ENCODE data around the gene VANGL2. TPM values are rescaled to one million over a fixed set of nuclear protein-coding genes. Genes with fewer than 3 reads are reported as not detected.

The VANGL2 gene
- polyA plus RNA-seq, 5 donors = 32.6 to 45.3 (median 37.2) TPM

DNA sequence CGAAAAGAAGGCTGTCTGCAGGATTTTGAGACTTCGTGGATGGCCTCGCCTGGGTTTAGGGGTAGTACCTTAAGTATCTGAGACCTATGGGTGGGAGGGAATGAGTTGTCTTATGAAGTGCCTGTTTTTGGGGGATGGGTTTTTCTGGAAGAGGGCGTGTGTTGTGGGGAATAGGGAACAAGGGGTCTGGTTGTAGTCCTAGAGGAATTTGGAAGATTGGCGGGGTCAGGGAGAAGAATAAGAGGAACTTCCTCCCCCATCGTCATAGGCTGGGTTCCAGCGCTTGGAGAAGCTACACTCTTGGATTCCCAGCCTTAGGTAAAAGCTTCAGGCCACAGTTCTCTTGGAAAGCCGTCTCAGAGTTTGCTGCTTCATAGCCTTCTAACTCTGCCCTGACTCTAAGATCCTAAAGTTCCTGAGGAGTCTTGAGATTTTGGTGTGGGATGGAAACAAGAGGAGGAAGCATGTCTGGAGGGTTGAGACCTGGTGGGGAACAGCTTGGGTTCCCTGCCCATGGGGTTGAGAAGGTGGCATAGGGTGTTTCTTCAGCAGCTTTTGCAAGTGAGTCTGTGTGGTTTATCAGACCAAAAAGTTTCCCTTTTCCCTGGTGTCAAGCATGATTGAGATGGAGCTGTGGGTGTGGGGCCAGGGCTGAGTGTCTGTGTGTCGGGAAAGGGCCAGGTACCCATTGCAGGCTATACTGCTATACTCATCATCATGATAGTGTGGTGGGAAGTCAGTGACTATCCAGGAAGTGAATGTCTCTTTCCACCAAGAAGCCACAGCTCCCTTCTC lies 1.8 kb downstream of the VANGL2 start:
- DNase-seq = no peak

DNA sequence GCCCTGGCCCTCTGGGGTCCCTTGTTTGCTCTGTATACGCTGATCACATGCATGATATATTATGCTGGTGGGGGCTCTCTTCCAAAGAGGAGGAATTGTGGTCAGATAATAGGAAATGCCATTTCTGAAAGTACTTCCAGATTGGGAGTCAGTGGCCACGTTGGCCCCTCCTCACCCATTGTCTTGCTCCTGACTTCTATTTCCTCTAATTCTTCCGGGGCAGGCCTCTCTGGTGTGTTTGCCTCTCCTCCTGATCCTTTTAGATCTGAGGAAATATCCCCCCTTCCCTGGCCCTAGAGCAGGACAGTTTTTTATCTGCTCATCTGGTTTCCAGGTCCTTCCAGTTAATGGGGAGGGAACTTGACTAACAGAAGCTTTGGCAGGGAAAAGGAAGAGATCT lies 2.9 kb downstream of the VANGL2 start:
- no peak for DNase-seq

DNA sequence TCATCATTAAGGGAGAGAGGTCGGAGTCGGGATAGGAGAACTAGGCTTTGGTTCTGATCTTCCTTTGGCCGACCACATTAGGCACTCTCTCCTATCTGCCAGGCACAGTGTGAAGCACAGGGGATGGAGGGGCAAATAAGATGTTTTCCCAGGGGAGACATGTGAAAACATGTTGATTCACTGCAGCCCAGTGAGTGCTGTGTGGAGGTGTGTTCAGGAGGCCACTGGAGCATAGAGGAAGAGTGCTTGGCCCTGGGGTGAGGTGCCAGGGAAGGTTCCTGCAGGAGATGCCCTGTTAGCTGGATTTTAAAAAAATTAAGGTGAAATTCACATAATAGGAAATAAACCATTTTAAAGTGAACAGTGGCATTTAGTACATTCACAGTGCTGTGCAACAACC lies 3.7 kb downstream of the VANGL2 start:
- no peak for DNase-seq

DNA sequence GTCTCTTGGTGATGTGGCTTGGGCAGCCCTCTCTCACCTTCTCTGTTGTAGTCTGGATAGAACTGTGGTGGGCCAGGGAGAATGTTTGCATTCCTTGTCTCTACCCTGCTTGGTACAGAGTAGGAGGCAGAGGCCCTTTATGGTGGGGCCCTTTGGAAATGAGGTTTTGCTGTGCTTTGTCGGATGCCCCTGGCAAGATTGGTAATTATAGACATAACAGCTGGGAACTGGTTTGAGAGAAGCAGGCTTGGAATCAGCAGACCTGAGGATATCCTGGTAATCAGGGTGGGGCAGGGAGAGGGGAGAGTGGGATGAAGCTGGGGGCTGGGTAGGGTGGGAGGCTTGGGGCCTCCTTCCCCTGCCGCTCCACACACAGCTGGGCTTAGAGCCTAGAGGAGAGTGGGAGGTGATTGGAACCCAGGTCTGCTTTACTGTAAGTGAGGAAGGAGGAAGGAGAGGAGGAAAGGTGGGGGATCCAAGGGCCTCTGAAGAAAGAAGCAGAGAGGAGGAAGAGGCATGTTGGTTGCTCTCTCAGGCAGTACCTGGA lies 5.0 kb downstream of the VANGL2 start:
- no peak for DNase-seq

DNA sequence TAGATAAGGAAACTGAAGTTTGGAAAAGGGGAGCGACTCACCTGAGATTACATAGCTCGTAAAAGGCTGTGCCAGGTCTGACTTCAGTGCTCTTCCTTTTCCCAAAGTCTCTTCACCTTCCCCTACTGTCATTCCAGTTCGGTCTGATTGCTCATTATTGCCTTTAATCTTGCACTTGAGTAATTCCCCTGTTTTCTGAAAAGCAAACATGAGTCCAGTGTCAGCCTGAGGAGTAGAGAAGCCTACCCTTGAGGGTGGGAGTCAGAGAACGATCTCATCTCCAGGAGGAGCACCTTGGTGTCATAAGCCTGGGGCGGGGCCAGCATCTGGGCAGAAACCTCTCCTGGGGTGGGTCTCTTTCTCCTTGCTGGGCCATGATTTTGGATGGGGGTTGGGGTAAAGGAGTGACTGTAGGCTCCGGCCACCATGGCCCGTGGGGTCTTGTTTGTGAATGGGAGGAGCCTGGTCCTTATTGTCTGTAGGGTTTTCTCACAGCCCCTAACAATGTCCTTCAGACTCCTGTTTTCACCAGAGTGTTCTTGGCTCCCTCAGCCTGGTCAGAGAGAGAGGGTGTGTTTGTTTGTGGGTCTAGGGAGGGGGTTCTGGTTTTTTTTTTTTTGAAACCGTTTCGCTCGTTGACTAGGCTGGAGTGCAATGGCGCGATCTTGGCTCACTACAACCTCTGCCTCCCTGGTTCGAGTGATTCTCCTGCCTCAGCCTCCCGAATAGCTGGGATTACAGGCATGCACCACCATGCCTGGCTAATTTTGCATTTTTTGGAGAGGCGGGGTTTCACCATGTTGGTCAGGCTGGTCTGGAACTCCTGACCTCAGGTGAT lies 6.0 kb downstream of the VANGL2 start:
- no peak for DNase-seq

DNA sequence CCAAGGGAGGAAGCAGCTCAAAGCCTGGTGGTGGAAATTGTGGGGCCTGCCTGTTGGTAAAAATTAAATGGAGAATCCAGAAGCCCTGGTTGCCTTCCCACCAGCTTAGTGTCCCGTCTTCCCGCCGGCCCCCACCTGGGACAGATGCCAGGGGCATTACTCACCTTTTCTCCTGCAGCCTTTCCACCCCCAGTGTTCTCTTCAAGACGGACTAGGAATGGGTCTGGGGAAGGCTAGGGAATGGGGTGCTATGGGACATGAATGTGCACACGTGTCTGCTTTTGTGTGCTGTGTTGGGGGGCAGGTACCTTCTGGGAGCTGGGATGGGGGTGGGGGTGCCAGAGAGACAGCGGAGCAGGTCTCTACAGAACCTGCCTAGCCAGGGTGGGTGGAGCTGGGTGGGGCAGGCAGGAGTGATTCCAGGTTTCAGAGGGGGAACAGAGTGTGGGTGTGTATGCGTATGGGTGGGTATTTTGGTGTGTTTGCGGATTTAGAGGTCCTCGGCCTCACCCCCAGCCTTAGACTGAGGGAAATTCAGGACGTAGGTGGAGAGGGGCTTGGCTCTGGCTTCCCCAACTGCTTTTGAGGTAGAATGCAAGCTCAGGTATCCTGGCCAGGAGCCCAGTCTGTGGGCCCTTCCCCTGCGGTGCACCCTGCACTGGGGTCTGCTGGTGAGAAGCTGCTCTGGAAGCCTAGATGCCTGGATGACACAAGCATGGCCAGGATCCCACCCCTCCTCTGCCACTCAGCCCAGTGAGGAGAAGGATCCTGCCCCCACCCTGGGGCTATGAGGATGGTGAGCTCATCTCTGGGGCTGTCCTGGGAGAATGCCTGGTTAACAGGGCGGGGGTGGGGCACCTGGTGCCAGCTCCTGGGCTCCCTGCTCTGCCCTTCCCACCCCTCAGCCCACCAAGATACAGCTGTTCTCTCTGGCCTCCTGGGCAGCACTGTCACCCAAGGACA lies 7.8 kb downstream of the VANGL2 start:
- DNase-seq = no peak

DNA sequence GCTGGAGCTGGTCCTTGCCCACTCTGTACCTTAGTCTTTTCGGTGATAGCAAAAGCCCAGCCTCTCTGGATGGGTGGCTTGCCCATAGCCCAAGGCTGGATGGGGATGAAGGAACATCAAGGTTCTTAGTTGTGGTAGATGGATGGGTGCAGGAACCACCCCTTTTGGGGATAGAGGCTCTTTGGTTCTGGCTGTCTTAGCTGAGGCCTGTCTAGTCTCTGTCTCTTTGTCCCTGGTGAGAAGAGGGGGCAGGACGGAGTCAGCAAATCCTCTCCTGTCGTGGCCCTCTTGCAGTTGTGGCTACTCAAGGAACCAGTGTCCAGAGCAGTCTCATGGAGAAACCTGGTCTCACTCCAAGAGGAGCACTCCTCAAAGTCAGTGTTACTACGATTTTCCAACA lies 8.5 kb downstream of the VANGL2 start:
- DNase-seq = no peak

DNA sequence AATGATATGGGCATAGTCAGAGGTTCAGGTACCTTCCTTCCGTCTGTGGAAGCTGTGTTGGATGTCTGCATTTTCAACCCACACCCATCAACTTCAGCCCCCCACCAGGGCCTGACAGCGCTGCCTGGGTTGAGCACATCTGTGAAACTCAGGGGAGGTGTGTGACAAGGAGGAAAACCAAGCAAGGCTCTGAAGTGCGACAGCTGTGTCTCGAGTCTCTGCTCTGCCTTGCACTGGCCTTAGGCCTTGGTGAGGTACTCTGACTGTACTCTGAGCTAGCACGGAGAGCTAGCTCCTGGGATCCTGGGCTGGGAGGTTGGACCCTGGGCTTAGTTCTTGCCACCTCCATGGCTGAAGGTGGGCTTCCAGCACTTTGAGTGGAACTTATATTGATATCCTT lies 9.1 kb downstream of the VANGL2 start:
- no peak for DNase-seq

DNA sequence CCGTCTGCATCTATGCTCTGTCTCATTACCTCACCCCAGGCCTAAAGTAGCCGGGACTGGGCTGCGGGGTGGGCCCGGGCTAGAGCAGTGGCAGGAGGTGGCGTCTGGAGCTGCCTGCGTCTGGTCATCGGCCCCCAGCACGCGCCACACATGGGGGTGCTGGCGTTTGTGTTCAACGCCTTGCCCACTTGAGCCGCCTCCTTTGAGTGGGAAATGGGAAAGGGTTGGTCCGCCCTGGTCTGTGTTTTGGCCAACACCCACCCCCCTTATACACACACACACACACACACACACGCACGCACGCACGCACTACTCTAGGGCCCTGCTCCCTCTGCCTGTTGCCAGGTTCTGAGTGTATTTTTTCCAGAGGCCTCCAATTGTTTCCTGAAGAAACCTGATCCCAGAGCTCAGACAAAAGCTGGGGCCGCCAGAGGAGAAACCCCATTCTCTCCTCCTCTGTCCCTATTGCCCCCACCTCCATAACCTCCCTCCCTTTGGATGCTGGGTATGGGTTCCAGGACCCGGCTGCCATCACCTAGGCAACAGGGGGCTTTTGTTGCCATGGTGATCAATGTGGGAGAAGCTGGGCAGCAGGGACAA lies 10.1 kb downstream of the VANGL2 start:
- DNase-seq = peak in 1 of 2 donors; percentile 50

DNA sequence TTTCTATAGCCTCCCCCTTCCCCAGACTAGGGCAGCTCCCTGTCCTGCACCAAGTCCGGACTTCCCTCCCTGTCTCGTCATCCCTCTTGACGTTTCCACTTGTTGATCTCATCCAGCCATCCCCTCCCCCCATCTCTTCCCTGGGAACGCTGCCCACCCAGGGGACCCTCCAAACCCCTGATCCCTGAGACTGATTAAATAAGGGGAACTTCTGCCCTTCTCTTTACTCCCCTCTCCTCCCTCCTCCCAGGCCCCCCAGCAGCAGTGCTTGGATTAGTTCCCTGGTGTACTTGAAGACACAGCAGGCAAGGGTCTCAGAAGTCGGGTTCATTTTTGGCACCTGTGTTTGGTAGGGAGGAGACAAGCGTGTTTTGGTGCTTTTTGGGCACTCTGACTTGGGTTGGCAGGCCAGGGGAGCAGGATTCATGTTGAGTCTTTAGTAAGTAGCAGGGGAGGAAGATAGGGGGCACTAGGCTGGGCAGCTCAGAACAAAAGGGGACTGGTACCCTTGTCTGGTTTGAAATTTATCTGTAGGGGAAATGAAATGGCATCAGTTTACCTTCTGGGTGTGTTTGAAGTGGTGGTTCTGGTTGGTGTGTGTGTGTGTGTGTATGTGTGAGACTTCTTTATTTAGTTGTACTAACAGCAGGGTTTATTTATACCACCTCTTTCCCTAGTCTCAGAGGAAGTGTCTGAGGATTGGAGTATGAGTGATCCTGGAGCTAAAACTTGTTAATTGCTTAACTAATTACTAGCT lies 11.1 kb downstream of the VANGL2 start:
- DNase-seq = no peak

DNA sequence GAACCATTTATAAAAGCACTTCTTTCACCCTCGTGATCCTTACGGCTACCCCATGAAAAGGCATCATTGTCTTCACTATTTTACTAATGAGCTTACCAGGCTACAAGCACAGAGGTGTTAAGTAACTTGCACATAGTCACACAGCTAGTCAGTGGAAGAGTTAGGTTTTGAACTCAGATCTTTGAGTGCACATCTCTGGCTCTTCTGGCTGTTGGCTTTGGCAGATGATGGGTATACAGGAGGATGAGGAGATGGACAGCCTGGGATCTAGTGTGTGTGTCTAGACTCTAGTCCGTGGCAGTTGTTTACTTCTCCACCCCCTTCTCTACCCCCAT lies 11.6 kb downstream of the VANGL2 start:
- DNase-seq = no peak

DNA sequence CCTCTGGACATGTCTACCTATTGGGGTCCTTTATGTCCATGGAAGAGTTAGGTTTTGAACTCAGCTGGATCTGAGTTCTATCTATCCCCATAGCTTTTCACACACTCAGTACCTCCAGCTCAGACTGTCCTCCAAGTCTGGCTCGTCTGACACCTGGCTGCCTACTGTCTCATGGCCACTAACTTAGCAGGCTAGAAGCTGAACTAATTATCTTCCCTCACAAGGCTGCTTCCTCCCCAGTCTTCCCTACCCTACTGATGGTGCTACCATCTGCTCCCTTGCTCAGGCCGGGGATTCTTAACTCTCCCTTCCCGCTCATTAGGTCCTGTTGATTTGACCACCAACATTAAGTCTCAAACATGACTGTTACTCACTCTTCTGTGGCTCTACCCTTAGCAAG lies 13.4 kb downstream of the VANGL2 start:
- no peak for DNase-seq

DNA sequence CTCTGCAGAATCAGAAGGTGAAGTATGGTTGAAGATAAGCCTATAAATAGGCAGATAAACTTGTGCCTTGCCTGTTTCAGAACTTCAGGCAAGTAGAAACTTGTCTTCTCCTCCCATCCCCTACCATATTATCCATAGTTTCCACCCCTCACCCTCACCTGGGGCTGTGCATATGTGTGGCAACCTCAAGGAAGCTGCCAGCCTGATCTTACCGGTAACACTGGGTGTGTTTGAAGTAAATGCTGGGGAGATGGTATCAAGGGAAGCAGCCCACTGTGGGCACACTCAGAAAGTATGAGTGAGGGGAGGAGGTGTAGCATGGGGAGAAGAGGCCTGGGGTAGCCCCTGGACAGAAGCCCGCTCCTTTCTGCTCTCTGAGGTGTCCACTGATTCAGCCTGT lies 14.5 kb downstream of the VANGL2 start:
- no peak for DNase-seq

DNA sequence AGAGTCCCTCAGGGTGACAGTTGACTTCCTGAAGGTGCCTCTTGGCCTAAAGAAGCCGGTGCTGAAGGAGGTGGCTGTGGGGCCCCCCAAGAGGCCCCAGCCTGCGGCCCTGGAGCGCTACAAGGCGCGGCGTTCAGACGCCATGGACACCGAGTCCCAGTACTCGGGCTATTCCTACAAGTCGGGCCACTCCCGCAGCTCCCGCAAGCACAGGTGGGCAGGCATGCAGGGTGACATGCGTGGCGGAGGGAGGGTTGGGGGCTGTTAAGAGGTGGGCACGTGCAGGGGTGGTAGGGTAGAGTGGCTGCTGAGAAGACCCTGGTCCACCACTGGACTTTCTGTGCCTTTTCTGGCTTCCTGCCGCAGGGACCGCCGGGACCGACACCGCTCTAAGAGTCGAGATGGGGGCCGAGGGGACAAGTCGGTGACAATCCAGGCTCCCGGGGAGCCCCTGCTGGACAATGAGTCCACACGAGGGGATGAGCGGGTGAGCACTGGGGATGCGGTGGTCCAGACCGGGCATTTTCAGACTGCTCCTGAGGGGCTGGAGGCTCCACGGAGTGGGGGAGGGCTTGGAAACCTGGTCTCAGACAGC lies 15.4 kb downstream of the VANGL2 start:
- DNase-seq = no peak

DNA sequence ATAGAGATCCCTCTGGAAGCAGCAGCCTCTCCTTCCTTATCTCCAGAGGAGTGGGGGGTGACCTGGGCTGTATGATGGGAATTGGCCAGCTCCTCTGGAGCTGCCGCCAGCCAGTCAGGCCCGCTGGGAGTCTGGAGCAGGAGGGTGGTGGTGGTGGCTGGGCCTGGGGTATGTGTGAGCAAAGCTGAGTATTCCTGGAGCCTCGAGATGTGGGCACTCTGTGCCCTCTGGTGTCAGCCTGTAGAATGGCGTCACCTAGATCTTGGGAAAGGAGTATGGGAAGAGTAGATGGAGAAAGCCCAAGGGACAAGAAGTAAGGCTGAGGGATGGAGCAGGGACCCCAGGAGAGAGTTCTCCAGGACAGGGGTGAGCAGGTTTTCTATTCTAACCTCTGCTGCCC lies 16.0 kb downstream of the VANGL2 start:
- no peak for DNase-seq

DNA sequence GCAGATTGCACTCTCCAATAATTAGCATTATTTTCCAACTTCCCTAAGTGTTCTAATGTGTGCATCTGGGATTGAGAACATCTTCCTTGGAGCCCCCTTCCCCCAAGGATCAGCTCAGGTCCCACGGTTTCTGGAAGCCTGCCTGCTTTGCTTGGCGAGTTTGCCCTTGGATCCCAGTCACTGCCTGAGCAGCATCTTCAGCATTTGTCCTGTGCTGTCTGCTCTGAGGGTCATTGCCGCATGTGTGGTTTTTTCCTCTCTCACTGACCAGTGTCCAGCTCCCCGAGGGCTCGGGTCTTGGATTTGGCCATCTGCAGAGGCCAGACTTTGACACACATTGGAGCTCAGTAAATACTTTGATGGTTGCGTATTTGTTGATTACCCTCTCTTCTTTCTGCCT lies 18.1 kb downstream of the VANGL2 start:
- DNase-seq = no peak

DNA sequence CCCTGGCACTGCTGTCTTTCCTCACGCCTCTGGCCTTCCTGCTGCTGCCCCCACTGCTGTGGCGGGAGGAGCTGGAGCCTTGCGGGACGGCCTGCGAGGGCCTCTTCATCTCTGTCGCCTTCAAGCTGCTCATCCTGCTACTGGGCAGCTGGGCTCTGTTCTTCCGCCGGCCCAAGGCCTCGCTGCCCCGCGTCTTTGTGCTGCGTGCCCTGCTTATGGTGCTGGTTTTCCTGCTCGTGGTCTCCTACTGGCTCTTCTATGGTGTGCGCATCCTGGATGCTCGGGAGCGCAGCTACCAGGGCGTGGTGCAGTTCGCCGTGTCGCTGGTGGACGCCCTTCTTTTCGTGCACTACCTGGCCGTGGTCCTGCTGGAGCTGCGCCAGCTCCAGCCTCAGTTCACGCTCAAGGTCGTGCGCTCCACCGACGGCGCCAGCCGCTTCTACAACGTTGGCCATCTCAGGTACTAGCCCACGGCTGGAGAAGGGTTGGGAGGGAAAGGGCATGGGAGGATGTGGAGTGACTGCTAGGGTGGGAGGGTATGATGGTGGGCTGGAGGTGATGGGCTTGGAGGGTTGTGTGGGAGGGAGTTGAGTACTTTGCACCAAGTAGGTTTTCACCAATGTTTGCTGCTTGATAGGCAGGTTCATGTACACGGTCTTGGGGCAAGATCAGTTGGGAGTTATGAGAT lies 18.9 kb downstream of the VANGL2 start:
- no peak for DNase-seq

DNA sequence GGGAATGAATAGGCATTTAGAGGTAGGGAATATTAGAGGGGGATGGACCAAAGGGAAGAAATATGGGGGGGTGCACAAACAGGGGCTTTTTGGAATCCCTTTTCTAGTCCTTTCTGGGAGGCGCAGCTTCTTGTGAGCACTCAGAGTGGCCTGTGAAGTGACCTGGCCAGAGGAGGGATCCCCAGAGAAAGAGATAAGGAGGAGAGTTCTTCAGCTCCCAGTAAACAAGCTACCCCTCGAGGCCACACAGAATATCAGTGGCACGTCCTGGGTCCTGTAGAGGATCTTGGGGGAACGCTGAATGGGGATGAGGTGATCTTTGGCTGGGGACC lies 19.4 kb downstream of the VANGL2 start:
- no peak for DNase-seq

DNA sequence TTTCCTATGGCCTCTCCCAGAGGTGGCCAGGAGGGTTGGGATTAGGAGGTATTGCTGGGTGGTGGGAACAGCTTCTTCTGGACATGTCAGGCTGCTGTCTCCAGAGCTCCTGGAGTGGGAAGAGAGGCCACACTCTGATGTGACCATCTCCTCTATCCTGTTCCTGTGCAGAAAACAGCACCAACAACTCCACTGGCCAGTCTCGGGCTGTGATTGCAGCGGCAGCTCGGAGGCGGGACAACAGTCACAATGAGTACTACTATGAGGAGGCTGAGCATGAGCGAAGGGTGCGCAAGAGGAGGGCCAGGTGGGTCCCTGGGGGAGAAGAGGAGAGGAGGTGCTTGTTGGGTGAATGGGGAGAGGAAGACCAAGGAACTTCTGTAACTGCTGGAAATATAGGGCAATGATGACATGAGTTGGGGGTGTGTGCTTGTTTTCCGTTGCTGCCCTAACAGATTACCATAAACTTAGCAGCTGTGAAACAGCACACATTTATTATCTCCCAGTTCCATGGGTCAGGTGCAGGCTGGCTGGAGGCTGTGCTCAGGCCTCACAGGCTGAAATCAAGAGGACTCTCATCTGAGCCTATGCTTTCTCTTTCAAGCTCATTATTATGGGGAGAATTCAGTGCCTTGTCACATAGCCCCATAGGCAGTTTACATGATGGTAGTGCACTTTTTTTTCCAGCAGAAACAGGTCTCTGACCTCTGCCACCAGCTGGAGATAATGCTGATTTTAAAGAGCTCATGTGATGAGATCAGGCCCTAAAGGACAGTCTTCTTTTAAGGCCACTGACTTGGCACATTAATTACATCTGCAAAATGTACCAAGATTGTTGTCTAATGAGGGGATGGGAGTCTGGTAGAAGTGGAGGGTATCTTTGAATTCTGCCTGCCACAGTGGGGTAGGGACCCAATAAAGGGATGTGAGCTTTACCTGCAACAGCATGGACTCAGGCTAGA lies 20.8 kb downstream of the VANGL2 start:
- no peak for DNase-seq

Data from right lung (tissue), 5 donors.